ENCODE results near the gene SCRN3.

DNA sequence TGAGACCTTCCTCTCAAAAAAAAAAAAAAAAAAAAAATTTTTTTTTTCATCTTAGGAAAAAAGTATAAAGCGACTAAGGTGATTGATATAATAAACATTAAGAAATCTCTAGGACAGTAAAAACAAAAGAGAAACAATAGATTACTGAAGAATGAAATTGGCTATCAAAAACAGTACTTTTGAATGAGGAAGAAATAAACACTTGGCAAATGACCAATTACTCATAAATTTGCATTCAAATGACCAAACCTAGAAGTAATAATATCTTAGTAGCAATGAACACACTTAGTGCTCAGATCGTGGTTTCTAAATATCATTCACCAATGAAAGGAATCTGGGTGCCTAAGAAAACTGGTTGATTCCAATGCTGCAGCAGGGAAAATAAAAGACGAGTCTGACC lies 10.3 kb upstream of the SCRN3 start:
- no peak for TF ChIP-seq POLR2A (IDR thresholded peaks at IDR 0.05)
- TF ChIP-seq, protein P1, sequence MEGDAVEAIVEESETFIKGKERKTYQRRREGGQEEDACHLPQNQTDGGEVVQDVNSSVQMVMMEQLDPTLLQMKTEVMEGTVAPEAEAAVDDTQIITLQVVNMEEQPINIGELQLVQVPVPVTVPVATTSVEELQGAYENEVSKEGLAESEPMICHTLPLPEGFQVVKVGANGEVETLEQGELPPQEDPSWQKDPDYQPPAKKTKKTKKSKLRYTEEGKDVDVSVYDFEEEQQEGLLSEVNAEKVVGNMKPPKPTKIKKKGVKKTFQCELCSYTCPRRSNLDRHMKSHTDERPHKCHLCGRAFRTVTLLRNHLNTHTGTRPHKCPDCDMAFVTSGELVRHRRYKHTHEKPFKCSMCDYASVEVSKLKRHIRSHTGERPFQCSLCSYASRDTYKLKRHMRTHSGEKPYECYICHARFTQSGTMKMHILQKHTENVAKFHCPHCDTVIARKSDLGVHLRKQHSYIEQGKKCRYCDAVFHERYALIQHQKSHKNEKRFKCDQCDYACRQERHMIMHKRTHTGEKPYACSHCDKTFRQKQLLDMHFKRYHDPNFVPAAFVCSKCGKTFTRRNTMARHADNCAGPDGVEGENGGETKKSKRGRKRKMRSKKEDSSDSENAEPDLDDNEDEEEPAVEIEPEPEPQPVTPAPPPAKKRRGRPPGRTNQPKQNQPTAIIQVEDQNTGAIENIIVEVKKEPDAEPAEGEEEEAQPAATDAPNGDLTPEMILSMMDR (IDR thresholded peaks at IDR 0.05), result no peak

All from heart left ventricle (tissue), 13 donors.